Upper lobe of right lung (tissue), 1 donor: ENCODE results near the gene CYBC1. TPM values are rescaled to one million over a fixed set of nuclear protein-coding genes. Genes with fewer than 3 reads are reported as not detected.

Experiments used
- ATAC-seq: fragments of 200-7000 bp; cut with Tn5 transposase; one replicate; pipeline ENCODE4 v1.9.1; 2020; ENCODE audit warnings: mild to moderate bottlenecking, moderate library complexity
- DNase-seq: peaks from one replicate; pipeline ENCODE4 v3.0.0-alpha.2; 2020
- H3K27ac ChIP-seq: fragments of 200-600 bp; one replicate; pipeline ENCODE4 v1.8.0; 2022
- H3K27me3 ChIP-seq: fragments of 200-600 bp; one replicate; pipeline ENCODE4 v1.8.0; 2022; ENCODE audit warnings: mild to moderate bottlenecking
- H3K36me3 ChIP-seq: fragments of 200-600 bp; one replicate; pipeline ENCODE4 v1.8.0; 2022
- H3K4me1 ChIP-seq: fragments of 200-600 bp; one replicate; pipeline ENCODE4 v1.8.0; 2022
- H3K4me3 ChIP-seq: fragments of 200-600 bp; one replicate; pipeline ENCODE4 v1.8.0; 2022; ENCODE audit warnings: mild to moderate bottlenecking
- H3K9me3 ChIP-seq: fragments of 200-600 bp; one replicate; pipeline ENCODE4 v1.8.0; 2022
- intact Hi-C: fragments of 100-400 bp; cut with DNase I; formaldehyde crosslinking; loops from one replicate; pipeline ENCODE4 v1.11.0; 2022
- total RNA-seq: library from RNA; stranded (reverse); fragmentation: NEBNext Ultra II Directional; extraction: Animal tissue kit (Norgen Biotek cat#: 25700); gene quantifications from one replicate; pipeline ENCODE4 v1.2.1, GENCODE V29; 2021
- TF ChIP-seq, protein P1 (sequence below): fragments of 200-600 bp; IDR thresholded peaks from one replicate; pipeline ENCODE4 v1.8.0; 2022; ENCODE audit warnings: antibody characterized with exemption
- donor health status: DM: no; HTN: yes; CAD: no; lungs with severe emphysema.

Gene CYBC1
- total RNA-seq, 1 donor from 2014 or later, result 120 TPM

DNA sequence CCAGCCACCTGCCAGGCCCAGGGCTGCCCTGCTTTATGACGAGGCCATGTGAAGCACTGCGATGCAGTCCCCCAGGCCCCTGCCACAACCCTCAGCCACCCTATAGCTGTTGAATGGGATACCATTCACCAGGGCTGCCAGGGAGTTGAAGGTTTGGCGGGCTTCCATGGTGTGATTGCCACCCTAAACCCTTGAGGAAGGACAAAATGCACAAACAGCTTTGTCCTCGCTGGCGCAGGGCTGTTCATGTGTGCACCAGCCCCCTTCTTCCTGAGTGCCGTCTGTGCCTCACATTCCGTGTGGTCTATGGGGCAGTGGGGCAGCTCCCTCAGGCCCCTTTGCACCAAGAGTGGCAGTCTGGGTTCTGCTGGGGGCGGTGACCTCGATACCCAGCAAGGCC is 33.3 kb upstream of the CYBC1 start:
- Histone ChIP-seq H3K9me3 (no peaks in the 10 kb centered on the region), H3K27ac (no peak overlapping the region), H3K4me3 (no peak overlapping the region), H3K36me3 (peaks cover 96% of the 10 kb centered on the region), H3K27me3 (no peaks in the 10 kb centered on the region), H3K4me1 (peaks cover 3% of the 10 kb centered on the region)
- ATAC-seq, result no peak
- DNase-seq, result no peak
- TF ChIP-seq, protein P1, sequence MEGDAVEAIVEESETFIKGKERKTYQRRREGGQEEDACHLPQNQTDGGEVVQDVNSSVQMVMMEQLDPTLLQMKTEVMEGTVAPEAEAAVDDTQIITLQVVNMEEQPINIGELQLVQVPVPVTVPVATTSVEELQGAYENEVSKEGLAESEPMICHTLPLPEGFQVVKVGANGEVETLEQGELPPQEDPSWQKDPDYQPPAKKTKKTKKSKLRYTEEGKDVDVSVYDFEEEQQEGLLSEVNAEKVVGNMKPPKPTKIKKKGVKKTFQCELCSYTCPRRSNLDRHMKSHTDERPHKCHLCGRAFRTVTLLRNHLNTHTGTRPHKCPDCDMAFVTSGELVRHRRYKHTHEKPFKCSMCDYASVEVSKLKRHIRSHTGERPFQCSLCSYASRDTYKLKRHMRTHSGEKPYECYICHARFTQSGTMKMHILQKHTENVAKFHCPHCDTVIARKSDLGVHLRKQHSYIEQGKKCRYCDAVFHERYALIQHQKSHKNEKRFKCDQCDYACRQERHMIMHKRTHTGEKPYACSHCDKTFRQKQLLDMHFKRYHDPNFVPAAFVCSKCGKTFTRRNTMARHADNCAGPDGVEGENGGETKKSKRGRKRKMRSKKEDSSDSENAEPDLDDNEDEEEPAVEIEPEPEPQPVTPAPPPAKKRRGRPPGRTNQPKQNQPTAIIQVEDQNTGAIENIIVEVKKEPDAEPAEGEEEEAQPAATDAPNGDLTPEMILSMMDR, result no peak
- intact Hi-C loops, result no loop called here

DNA sequence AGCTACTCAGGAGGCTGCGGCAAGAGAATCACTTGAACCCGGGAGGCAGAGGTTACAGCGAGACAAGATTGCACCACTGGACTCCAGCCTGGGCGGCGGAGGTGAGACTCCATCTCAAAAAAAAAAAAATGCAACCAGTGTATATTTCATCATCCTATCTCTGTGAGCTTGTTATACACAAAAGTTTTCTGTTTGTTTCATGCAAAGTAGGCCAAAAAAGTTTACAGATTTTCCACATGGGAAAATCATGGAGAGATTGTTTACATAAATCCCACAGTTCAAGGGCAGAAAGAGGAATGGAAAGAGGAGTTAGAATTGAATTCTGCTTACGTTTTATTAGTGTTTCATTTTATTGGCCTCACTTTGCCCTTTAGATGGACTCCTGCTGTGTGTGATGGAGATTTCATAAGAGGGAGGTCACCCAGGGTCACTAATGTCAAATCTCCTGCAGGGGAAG is 32.7 kb upstream of the CYBC1 start:
- TF ChIP-seq, protein P1, result no peak
- peaks cover 98% of the 10 kb centered on the region for H3K36me3 ChIP-seq
- no peaks in the 10 kb centered on the region for H3K9me3 ChIP-seq
- intact Hi-C loops, result no loop called here
- DNase-seq (no peak), ATAC-seq (no peak)
- no peak overlapping the region for H3K27ac ChIP-seq
- no peaks in the 10 kb centered on the region for H3K27me3 ChIP-seq
- H3K4me1 ChIP-seq, result peaks cover 3% of the 10 kb centered on the region
- no peak overlapping the region for H3K4me3 ChIP-seq

DNA sequence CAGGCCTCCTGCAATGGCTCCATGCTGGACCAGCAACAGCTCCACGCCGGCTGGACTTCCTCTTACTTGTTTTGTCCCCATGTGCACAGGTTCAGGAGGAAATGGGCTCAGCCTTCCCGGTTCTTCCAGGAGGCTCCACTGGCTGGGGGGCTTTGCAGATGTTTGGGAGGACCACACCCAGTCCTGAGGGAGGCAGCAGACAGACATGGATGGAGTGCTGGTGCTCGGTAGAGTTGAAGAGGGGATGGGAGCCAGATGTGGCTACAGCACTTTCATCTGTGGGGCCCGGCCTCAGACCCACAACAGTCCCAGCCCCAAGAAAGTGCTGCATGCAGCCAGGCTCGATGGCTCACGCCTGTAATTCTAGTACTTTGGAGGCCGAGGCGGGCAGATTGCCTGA is 29.8 kb upstream of the CYBC1 start:
- DNase-seq (no peak), ATAC-seq (no peak)
- no peaks in the 10 kb centered on the region for H3K4me1 ChIP-seq
- H3K27ac ChIP-seq, result no peak overlapping the region
- H3K27me3 ChIP-seq, result no peaks in the 10 kb centered on the region
- TF ChIP-seq, protein P1, result no peak
- no peak overlapping the region for H3K4me3 ChIP-seq
- H3K9me3 ChIP-seq, result no peaks in the 10 kb centered on the region
- intact Hi-C loops, result no loop called here
- H3K36me3 ChIP-seq, result peaks cover 96% of the 10 kb centered on the region

GRCh38 chr17:82479602-82480001 is 29.1 kb upstream of the CYBC1 start:
- ATAC-seq, result no peak
- Histone ChIP-seq H3K27ac (no peak overlapping the region), H3K4me3 (no peak overlapping the region), H3K27me3 (no peaks in the 10 kb centered on the region), H3K4me1 (no peaks in the 10 kb centered on the region), H3K36me3 (peaks cover 96% of the 10 kb centered on the region), H3K9me3 (no peaks in the 10 kb centered on the region)
- TF ChIP-seq, protein P1, result no peak
- intact Hi-C loops, result no loop called here
- DNase-seq, result no peak

DNA sequence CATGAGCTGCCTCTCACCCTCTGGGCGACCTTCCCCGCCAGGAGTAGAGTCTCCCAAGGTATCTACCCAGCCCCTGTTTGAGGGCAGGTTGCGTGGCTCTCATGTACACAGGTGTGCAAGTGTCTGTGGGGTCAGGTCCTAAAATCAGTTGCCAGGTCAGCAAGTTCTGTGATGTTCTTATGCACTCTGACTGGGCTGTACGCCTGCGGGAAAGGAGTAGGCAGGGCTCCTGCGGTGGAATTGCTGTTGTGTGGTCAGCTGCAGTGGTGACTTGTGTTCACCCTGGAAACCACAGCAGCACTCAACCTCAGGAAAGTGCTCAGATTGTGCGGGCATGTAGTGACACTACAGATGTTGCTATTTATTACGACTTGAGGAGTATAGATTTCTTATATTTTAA is 27.4 kb upstream of the CYBC1 start:
- no peak for DNase-seq
- H3K36me3 ChIP-seq, result peaks cover 97% of the 10 kb centered on the region
- intact Hi-C loops, result no loop called here
- H3K27ac ChIP-seq, result no peak overlapping the region
- H3K4me3 ChIP-seq, result no peak overlapping the region
- H3K27me3 ChIP-seq, result no peaks in the 10 kb centered on the region
- TF ChIP-seq, protein P1, result no peak
- H3K4me1 ChIP-seq, result no peaks in the 10 kb centered on the region
- no peaks in the 10 kb centered on the region for H3K9me3 ChIP-seq
- no peak for ATAC-seq

DNA sequence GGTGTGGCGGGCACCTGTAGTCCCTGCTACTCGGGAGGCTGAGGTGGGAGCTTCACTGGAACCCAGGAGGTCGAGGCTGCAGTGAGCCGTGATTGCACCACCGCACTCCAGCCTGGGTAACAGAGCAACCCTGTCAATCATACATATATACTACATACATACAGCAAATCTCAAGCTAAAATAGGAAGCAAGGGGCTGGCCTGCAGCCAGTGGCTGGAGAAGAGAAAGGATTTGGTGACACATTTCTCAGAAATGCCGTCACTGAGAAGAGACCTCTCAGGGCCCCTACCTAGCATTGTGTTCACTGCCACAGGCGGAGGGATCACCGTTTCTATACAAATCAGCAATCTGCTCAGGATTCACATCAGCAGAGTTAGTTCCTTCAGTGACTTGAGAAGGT is 24.9 kb upstream of the CYBC1 start:
- Histone ChIP-seq H3K27me3 (no peaks in the 10 kb centered on the region), H3K4me1 (no peaks in the 10 kb centered on the region), H3K27ac (no peak overlapping the region), H3K9me3 (no peaks in the 10 kb centered on the region), H3K36me3 (peaks cover 92% of the 10 kb centered on the region), H3K4me3 (no peak overlapping the region)
- intact Hi-C loops, result no loop called here
- TF ChIP-seq, protein P1, result no peak
- ATAC-seq, result no peak
- no peak for DNase-seq
